ENCODE results near the gene AMMECR1.

DNA sequence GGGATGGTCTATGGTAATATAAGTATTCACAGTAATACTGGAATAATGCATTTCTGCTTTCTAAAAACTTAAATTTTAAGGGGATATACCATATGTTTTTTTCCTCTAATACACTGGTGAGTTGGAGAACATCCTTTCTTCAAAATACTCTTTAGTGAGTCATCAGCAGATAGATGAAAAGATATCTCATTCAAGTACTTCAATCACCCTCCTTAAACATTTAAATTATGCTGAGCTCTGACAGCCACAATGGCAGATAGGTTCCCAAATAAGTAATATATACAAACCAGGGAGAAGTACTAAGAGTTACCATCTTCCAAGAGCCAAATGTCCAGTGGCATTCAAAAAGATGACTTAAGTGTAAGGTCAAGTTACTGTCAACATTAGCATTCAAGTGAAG is 52.2 kb downstream of the AMMECR1 start:
- TF ChIP-seq REST (IDR thresholded peaks at IDR 0.05; ENCODE audit: unreplicated experiment) (no peak), CREB1 (CRISPR knock-in tag; IDR thresholded peaks at IDR 0.05; ENCODE audit: low read depth) (no peak), POLR2AphosphoS5 (IDR thresholded peaks at IDR 0.05; ENCODE audit: low read depth) (no peak), EZH2 (IDR thresholded peaks at IDR 0.05; ENCODE audit: low read depth, unreplicated experiment) (no peak), ZNF331 (CRISPR knock-in tag; IDR thresholded peaks at IDR 0.05; ENCODE audit: low read depth) (no peak), JUNB (IDR thresholded peaks at IDR 0.05; ENCODE audit: unreplicated experiment) (no peak), EZH2phosphoT487 (IDR thresholded peaks at IDR 0.05; ENCODE audit: unreplicated experiment) (no peak), NANOG (IDR thresholded peaks at IDR 0.05; ENCODE audit: borderline replicate concordance) (no peak), ZNF114 (CRISPR knock-in tag; IDR thresholded peaks at IDR 0.05) (no peak), STAT1 (IDR thresholded peaks at IDR 0.05; ENCODE audit: unreplicated experiment) (no peak)
- TF ChIP-seq, protein P1, sequence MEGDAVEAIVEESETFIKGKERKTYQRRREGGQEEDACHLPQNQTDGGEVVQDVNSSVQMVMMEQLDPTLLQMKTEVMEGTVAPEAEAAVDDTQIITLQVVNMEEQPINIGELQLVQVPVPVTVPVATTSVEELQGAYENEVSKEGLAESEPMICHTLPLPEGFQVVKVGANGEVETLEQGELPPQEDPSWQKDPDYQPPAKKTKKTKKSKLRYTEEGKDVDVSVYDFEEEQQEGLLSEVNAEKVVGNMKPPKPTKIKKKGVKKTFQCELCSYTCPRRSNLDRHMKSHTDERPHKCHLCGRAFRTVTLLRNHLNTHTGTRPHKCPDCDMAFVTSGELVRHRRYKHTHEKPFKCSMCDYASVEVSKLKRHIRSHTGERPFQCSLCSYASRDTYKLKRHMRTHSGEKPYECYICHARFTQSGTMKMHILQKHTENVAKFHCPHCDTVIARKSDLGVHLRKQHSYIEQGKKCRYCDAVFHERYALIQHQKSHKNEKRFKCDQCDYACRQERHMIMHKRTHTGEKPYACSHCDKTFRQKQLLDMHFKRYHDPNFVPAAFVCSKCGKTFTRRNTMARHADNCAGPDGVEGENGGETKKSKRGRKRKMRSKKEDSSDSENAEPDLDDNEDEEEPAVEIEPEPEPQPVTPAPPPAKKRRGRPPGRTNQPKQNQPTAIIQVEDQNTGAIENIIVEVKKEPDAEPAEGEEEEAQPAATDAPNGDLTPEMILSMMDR (conservative IDR thresholded peaks at IDR 0.05; ENCODE audit: low read depth in 2 of 2), result no peak
- TF ChIP-seq, protein P2, sequence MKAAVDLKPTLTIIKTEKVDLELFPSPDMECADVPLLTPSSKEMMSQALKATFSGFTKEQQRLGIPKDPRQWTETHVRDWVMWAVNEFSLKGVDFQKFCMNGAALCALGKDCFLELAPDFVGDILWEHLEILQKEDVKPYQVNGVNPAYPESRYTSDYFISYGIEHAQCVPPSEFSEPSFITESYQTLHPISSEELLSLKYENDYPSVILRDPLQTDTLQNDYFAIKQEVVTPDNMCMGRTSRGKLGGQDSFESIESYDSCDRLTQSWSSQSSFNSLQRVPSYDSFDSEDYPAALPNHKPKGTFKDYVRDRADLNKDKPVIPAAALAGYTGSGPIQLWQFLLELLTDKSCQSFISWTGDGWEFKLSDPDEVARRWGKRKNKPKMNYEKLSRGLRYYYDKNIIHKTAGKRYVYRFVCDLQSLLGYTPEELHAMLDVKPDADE (IDR thresholded peaks at IDR 0.05), result no peak
- TF ChIP-seq, protein P3, sequence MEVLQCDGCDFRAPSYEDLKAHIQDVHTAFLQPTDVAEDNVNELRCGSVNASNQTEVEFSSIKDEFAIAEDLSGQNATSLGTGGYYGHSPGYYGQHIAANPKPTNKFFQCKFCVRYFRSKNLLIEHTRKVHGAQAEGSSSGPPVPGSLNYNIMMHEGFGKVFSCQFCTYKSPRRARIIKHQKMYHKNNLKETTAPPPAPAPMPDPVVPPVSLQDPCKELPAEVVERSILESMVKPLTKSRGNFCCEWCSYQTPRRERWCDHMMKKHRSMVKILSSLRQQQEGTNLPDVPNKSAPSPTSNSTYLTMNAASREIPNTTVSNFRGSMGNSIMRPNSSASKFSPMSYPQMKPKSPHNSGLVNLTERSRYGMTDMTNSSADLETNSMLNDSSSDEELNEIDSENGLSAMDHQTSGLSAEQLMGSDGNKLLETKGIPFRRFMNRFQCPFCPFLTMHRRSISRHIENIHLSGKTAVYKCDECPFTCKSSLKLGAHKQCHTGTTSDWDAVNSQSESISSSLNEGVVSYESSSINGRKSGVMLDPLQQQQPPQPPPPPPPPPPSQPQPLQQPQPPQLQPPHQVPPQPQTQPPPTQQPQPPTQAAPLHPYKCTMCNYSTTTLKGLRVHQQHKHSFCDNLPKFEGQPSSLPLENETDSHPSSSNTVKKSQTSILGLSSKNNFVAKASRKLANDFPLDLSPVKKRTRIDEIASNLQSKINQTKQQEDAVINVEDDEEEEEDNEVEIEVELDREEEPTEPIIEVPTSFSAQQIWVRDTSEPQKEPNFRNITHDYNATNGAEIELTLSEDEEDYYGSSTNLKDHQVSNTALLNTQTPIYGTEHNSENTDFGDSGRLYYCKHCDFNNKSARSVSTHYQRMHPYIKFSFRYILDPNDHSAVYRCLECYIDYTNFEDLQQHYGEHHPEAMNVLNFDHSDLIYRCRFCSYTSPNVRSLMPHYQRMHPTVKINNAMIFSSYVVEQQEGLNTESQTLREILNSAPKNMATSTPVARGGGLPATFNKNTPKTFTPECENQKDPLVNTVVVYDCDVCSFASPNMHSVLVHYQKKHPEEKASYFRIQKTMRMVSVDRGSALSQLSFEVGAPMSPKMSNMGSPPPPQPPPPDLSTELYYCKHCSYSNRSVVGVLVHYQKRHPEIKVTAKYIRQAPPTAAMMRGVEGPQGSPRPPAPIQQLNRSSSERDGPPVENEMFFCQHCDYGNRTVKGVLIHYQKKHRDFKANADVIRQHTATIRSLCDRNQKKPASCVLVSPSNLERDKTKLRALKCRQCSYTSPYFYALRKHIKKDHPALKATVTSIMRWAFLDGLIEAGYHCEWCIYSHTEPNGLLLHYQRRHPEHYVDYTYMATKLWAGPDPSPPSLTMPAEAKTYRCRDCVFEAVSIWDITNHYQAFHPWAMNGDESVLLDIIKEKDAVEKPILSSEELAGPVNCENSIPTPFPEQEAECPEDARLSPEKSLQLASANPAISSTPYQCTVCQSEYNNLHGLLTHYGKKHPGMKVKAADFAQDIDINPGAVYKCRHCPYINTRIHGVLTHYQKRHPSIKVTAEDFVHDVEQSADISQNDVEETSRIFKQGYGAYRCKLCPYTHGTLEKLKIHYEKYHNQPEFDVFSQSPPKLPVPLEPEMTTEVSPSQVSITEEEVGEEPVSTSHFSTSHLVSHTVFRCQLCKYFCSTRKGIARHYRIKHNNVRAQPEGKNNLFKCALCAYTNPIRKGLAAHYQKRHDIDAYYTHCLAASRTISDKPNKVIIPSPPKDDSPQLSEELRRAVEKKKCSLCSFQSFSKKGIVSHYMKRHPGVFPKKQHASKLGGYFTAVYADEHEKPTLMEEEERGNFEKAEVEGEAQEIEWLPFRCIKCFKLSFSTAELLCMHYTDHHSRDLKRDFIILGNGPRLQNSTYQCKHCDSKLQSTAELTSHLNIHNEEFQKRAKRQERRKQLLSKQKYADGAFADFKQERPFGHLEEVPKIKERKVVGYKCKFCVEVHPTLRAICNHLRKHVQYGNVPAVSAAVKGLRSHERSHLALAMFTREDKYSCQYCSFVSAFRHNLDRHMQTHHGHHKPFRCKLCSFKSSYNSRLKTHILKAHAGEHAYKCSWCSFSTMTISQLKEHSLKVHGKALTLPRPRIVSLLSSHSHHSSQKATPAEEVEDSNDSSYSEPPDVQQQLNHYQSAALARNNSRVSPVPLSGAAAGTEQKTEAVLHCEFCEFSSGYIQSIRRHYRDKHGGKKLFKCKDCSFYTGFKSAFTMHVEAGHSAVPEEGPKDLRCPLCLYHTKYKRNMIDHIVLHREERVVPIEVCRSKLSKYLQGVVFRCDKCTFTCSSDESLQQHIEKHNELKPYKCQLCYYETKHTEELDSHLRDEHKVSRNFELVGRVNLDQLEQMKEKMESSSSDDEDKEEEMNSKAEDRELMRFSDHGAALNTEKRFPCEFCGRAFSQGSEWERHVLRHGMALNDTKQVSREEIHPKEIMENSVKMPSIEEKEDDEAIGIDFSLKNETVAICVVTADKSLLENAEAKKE (CRISPR knock-in tag; IDR thresholded peaks at IDR 0.05), result no peak

Measured in GM23338 (cell line).